NCI-H146 (cell line): ENCODE results near the gene TBC1D14.
"Not testable (repeated sequence)": the region's sequence is repeated elsewhere in the genome, so short reads cannot be mapped to it uniquely, and the experiment has no call there.

ENCODE experiments used
- DNase-seq: peaks from one replicate; lab custom pipeline; 2025; lab: John Stamatoyannopoulos, UW

Gene TBC1D14

DNA sequence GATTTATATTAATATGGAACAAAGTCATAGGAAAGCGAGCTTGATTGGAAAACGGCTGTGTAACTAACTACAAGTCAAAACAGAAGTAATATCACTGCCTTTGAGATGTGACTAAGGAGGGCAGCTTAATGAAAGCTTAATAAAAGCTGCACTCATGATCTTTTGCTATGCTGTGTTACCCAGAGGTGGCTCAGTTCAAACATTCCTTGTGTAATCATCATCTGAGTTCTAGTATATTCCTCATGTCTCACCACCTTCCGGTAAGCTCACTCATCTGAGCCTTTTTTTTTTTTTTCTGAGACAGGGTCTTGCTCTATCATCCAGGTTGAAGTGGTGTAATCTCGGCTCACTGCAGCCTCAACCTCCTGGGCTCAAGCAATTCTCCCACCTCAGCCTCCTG, 153.2 kb downstream of the TBC1D14 start:
- no peak for DNase-seq

- no peak for DNase-seq
These were observed 153.7 kb downstream of the TBC1D14 start for GRCh38 chr4:7063362-7063761.

- DNase-seq, result no peak
These were observed 156.4 kb downstream of the TBC1D14 start for GRCh38 chr4:7066006-7066405.

DNA sequence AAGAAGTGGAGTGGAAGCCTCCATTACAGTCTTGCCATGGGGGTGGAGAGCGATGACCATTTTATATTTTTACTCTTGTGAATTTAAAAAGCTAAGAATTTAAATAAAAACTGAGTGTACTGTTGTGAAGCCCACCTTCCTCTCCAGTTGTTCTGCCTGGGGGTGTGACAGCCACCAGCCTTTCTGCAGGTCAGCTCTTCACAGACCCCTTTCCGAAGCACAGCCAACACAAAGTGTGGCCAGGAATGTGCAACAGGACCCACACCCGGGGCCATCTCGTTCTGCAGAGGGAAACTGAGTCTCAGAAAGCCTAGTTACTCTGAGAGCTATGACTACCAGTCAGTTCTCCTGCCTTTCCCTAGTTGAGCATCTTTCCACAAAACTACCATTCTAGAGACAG, 156.9 kb downstream of the TBC1D14 start:
- no peak for DNase-seq

DNA sequence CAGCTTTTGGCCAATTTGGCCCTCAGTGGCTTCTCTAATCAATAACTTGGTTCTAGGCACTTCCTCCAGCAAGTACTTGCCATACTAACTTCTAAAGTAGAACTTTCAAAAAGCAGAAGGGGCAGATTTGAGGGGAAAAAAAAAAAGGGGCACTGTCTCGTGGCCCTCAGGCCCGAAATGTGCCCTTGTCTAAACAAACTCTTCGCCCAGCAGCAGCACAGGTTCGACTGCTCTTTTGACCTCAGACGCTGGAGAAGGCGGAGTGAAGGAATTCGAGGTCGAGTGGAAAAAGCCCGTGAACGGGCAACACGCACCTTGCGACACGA, 157.5 kb downstream of the TBC1D14 start:
- DNase-seq, result no peak

- peak; percentile 99 for DNase-seq
These were observed 158.0 kb downstream of the TBC1D14 start, which contains the start of gene GRPEL1 for GRCh38 chr4:7067452-7068278. Gene GRPEL1, minus strand, starts transcription at chr4:7068064. Its CDS starts 32 bp downstream, at chr4:7068032.

DNA sequence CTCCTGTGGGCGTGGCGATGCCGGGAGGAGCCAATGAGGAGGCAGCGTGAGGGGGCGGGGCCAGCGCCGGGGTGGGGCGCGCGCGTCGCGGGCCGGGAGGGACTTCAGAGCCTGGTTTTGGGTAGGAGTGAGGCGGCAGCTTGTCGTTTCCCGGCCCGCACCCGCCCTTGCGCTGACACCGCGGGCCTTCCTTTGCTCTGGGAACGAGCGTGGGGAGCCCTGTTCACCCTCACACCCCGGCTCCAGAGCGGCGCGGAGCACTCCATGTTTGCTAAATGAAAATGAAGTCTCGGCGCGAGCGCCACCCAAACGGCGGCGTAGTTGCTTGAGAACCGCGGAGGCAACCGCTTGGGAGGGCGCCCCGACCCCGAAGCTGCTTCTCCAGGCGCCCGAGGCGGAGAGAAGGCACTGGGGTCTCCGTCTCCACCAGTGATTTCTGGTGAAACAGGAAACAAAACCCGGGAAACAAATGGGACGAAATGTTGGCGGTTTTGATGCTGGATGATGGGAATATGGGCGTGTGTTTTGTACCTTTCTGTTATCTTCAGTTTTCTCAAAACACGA, 158.7 kb downstream of the TBC1D14 start:
- no peak for DNase-seq

GRCh38 chr4:7068883-7069282, 159.3 kb downstream of the TBC1D14 start:
- peak; percentile 15 for DNase-seq

DNA sequence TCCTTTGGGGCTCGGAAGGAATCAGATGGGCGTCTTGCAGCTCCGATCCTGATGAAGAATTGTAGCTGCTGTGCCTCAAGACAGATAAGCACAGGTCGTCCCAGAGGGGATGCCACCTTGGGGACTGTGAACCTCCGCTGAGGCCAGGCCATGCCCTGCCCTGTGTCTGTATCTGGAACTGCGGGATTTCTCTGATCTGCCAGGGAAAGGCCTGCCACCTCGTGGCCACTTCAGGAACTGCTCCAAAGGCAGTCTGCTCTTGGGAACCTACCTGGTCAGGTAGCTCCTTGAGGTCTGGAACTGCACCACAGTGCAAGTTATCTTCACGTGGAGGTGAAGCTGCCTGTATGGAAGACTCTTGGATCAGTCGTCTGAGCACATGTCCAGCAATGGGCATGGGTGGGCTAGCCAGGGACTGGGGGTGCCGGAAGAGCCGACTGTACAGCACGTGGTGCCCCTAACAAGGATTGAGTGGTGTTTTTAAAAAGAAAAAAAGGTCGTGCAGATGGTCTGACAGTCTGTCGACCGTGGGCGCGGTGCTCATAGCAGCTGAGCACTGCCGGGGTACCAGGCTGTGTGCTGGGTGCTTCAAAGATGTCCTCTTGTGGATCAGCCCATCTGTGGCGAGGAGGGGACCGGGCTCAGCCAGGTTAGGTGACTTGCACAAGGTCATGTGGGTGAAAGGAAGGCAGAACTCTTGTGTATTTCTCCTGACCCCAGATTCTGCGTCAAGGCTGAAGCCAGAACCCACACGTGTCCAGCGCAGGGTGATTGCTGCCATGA, 161.3 kb downstream of the TBC1D14 start:
- DNase-seq, result peak; percentile 78

- no peak for DNase-seq
These were observed 163.4 kb downstream of the TBC1D14 start for GRCh38 chr4:7073059-7073458.

- DNase-seq, result peak; percentile 50
These were observed 164.1 kb downstream of the TBC1D14 start for GRCh38 chr4:7073526-7074390.

DNA sequence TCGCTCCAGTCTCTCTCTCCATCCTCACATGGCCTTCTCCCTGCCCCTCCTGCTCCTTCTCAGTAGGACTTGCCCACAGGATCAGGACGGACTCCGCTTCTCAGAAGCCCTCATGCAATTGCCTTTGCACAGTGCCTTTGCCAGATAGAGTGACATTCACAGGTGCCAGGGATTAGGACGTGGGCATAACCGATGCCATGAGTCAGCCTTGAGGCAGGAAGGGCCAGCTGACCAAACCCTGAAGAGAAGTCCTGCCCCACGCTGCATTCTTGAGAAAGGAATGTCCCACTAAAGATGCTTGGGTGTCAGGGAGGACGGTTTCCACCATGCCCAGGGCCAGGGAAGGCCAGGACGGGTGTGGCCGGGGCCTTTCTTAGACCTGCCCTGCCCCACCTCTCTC, 164.8 kb downstream of the TBC1D14 start:
- no peak for DNase-seq

- DNase-seq, result peak; percentile 2
These were observed 166.5 kb downstream of the TBC1D14 start for GRCh38 chr4:7075962-7076695.

DNA sequence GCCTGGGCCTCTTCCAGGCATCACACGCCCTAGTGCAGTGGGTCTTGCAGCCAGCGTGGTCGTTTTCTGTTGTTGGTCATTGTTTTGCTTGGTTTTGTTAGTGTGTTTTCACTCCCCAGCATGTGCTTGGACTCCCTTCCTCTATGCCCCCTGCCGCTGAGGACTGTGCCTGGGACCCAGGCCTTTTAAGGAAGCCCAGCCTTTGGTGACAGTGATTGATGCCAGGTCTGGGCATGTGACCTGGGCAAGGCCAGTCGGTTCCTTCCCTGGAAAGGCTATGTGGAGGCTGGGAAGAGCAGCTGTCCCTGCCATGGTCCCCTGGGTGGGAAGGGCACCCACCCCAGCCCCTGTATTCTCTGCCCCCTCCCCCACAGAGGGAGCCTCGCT, 167.1 kb downstream of the TBC1D14 start:
- DNase-seq, result no peak

- DNase-seq, result no peak
These were observed 167.7 kb downstream of the TBC1D14 start for GRCh38 chr4:7077371-7077770.

DNA sequence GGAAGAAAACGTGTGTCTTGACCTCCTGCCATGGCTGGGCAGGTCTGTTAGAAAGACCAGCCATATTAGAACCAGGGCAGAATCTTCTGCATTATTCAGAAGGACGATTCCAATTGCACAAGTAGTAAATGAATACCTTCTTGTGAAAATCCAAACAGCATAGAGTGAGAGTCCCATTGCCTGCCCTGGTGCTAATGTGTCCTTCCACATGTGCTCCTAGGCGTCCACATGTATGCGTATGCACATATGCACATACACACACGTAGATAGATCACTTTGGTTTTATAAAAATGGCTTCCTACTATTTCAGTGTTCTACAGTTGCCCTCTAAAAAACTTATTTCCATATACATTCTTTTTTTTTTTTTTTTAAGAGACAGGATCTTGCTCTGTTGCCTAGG, 168.4 kb downstream of the TBC1D14 start:
- DNase-seq, result no peak

DNA sequence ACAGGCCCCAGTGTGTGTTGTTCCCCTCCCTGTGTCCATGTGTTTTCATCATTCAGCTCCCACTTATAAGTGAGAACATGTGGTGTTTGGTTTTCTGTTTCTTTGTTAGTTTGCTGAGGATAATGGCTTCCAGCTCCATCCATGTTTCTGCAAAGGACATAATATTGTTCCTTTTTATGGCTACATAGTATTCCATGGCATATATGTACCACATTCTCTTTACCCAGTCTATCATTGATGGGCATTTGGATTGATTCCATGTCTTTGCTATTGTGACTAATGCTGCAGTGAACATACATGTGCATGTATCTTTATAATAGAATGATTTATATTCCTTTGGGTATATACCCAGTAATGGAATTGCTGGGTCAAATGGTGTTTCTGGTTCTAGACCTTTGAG, 169.9 kb downstream of the TBC1D14 start:
- DNase-seq, result not testable (repeated sequence)

DNA sequence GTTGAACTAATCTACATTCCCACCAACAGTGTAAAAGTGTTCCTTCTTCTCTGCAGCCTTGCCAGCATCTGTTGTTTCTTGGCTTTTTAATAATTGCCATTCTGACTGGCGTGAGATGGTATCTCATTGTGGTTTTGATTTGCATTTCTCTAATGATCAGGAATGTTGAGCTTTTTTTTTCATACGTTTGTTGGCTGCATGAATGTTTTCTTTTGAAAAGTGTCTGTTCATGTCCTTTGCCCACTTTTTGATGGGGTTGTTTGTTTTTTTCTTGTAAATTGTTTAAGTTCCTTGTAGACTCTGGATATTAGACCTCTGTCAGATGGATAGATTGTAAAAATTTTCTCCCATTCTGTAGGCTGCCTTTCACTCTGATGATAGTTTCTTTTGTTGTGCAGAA, 170.3 kb downstream of the TBC1D14 start:
- DNase-seq, result not testable (repeated sequence)
